Tongue (tissue), 2 donors: ENCODE measurements around the gene KCNQ1. TPM values are rescaled to one million over a fixed set of nuclear protein-coding genes. Genes with fewer than 3 reads are reported as not detected.

Experiments used
- DNase-seq: peaks from one replicate; pipeline ENCODE4 v3.0.0-alpha.2; 2015
- total RNA-seq: library from RNA; depleted of rRNA; stranded (reverse); fragments of >200 nt; gene quantifications from one replicate; pipeline ENCODE4 v1.2.3, GENCODE V29; 2014

Gene KCNQ1
- total RNA-seq, 1 donor from 2014 or later = 2.6 TPM

DNA sequence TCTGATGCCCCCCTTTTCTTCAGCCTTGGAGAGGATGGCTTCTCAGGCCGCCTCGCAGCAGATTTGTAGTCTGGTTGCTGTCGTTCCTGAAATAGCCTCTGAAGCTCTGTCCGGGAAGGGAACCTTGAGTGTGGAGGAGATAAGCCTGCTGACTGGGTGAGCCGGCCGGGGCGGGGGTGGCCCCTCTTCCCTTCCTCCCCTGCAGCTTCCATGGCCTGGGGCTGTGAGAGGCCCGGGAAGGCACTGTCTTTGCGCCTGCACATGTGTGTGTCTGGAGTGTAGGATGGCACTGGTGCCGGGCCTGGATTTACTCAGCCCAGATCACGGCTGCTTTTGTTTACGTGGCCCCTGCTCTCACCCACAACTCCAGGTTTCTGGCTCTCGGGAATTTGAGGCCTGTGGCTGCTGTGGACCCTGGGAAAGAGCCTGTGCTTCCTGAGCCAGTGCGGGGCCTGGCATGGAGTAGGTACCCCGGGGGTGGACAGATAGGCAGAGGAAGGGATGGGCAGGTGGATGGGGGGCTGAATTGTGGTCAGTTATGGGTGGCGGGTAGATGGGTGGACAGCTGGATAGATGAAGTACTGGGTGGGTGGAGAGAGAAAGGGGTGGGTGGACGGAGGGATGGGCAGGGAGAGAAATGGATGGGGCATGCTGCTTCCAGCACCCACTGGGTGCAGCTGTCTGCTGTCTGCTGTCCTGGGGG lies 16.6 kb downstream of the KCNQ1 start:
- no peak for DNase-seq

DNA sequence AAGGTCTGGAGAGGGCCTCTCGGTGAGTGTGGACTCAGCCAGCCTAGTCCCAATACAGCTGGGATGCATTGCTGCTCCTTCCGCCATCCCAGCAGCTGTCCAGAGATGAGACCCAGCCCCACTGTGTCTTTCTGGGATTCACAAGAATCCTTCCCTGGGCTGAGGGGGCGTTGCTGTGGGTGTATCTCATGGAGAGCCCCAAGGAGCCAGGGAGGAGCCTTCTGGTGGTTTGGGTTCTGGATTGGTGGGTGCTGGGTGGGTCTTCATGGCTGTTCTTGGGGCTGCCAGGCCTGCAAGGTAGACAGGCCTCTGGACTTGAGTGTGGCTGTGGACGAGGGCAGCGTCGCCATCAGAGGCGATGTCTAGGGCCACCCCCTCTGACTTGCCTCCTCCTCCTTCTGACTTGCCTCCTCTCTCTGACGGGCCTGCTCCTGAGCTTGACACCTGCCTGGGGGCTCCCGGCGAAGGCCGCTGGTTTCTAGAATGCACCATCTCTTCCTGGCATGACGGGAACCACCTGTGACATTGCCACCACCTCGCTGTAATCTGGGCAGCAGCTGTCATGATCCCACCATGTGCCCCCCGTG lies 17.2 kb downstream of the KCNQ1 start:
- DNase-seq = no peak

DNA sequence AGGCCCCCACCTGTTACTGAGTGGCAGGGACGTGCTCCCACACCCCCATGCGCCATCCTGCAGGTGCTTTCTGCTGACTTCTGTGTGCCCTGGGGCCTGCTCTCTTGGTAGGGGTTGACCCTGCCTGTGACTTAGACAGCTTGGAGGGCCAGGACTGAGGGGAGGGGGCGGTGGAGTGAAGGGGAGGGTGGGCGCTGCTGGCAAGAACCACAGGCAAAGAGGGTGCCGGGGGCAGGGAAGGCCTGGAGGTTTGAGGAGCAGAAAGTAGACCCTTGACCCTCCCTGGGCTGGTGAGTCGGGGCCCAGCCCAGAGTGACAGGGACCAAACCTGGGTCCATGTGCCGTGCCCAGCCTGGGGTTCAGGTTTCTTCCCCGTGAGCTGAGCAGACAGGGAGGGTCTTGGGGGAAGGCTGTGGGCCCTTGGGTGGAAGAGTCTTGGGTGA lies 17.8 kb downstream of the KCNQ1 start:
- DNase-seq = no peak

GRCh38 chr11:2462986-2463765 lies 18.4 kb downstream of the KCNQ1 start:
- DNase-seq = no peak

- DNase-seq = no peak
Observed at GRCh38 chr11:2463766-2464277, 19.0 kb downstream of the KCNQ1 start.

- DNase-seq = no peak
Observed at GRCh38 chr11:2464451-2465165, 19.8 kb downstream of the KCNQ1 start.

DNA sequence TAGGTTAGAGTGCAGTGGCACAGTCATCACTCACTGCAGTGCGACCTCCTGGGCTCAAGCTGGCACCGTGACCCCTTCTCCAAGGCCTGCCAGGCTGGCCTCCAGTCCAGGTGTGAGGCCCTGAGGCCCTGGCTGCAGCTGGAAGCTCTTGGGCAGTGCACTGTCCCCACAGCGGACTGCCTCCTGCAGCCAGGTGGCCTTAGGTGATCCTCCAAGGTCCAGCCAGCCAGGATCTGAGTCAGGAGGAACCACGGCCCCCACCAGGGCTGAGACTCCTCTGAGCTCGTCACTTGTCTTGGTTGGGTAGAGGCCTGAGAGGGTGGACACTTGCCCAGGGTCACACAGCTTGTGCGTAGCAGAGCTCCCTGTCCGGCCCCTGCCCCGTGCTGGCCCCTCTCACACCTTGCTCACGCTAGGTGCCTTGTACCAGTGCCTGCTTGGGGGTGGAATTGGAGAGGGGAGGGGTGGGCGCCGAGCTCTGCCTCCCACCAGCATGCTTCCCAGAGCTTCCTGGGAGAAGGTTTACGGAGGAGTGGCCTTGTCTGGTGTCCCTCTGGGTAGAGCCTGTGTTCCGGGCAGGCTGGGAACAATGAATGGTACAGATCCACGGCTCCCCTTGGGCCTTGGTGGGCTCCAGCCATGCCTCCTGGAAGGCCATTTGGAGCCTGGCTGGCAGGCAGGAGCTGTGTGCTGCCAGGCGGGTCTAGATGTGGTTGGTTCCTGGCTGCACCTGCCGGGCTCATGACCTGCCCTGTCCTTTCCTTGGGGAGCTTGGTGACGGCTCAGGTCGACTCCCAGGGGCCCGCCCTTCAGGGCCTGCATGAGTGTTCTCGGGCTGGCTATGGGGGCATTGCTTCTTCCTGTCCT lies 20.6 kb downstream of the KCNQ1 start:
- no peak for DNase-seq

GRCh38 chr11:2466069-2466801 lies 21.4 kb downstream of the KCNQ1 start:
- no peak for DNase-seq

DNA sequence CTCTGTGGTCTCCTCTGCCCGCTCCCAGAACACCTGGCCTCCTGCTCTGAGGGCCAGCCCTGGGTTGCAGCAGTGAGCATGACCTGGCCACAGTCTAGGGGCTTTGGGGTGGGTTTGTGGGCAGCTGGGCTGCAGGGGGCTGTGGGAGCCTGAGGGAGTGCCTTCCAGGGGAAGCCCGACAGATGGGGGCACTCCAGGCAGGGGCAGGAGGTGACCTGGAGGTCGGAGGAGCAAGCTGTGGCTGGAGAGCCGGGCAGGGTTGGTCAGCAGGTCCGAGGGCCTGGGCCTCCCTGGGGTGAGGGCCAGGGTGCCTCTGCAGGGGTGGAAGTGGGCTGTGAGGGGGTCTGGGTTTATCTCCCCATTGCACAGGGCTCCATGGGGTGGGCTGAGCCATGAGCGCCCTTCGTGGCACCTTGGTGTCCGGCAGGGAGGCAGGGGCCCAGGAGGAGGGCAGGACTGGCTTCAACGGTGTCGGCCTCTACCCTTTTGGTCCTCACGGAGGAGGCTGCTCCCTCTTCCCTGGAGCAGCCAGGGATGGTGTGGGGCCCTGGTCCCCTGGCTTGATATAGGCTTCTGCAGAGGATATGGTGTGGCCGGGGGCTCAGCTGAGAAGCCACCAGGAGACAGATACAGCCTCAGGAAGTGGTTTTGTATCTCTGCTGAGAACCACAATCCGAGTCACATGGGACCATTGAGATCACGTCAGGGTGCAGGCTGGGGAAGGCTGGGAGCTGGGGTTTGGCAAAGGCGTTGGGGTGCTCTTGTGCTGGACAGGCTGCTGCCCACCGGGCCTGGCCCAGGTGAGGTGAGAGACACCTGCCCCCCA lies 22.3 kb downstream of the KCNQ1 start:
- DNase-seq = no peak

GRCh38 chr11:2467695-2468055 lies 22.9 kb downstream of the KCNQ1 start:
- DNase-seq = no peak

DNA sequence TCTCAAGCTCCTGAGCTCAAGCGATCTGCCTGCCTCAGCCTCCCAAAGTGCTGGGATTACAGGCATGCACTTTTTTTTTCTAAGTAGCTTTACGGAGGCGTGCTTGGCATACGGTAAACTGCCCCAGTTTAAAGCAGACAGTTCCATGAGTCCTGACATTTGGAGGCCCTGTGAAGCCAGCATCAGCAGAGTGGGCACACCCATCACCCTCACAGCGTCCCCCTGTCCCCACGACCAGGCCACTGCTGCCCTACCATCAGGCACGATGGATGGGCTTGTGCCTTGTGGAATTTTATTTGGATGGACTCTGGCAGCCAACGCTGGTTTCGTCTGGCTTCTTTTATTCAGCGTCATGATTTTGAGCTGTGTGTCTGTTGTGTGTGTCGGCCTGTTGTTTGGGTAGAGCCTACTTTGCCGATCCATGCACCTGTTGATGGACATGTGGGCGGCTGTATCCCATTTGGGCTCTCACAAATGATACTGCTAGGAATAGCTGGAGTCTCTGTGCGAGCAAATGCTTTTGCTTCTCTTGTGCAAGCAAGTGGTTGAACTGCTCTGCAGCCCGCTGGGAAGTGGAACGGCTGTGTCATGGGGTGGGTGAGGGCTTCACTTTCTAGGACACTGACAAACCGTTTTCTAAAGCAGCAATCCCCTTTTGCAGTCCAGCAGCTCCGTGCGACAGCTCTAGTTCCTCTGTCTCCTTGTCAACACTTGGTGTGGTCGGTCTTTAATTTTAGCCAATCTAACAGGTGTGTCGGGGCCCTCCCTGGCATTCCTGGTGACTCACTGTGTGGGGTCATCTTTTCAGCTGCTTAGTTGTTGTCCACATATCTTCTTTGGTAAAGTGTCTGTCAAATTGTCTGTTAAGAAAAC lies 23.8 kb downstream of the KCNQ1 start:
- no peak for DNase-seq

DNA sequence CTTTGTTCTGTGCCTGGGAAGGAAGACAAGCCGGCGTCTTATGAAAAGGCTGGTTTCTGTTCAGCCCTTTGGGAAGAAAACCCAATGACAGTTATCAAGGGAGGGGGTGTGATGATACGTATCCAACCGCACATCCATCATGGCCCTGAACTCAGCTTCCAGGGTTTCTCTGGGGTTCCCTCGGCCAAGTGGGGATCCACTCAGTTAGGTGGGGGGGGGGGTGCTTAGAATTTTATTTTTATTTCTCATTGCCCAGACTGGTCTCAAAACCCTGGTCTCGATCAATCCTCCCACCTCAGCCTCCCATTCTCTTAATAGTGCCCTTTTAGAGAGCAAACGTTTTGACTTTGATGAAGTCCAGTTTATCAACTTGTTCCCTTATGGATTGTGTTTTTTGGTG lies 25.7 kb downstream of the KCNQ1 start:
- no peak for DNase-seq

DNA sequence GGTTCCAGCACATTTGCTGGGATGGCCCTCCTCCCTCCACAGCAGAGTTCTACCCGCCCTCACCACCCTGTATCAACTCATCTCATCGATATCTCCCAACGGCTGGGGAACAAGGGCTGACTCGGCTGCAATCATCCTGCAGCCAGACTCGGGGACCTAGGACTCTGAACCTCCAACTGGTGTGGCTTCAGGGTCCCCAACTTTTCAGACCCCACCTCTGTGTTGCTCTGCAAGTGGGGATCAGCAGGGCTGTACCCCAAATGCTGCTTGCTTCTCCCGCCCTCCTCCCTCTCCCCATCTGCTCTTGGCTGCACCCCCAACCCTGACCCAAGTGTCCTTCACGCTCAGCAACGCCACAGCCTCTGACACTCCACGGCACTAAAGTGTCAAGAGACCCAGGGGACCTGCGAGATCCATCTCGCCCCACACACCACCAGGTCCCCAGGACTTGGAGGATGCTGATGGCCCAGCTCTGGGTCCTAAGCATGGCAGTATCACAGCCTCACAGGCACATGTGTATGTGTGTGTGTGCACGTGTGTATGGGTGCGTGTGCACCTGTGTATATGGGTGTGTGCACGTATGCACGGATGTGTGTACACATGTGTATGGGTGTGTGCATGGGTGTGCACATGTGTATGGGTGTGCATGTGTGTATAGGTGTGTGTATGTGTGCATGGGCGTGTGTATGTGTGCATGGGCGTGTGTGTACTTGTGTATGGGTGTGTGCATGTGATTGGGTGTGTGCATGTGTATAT lies 26.4 kb downstream of the KCNQ1 start:
- DNase-seq = no peak

- no peak for DNase-seq
Observed at GRCh38 chr11:2471804-2472096, 26.9 kb downstream of the KCNQ1 start.

DNA sequence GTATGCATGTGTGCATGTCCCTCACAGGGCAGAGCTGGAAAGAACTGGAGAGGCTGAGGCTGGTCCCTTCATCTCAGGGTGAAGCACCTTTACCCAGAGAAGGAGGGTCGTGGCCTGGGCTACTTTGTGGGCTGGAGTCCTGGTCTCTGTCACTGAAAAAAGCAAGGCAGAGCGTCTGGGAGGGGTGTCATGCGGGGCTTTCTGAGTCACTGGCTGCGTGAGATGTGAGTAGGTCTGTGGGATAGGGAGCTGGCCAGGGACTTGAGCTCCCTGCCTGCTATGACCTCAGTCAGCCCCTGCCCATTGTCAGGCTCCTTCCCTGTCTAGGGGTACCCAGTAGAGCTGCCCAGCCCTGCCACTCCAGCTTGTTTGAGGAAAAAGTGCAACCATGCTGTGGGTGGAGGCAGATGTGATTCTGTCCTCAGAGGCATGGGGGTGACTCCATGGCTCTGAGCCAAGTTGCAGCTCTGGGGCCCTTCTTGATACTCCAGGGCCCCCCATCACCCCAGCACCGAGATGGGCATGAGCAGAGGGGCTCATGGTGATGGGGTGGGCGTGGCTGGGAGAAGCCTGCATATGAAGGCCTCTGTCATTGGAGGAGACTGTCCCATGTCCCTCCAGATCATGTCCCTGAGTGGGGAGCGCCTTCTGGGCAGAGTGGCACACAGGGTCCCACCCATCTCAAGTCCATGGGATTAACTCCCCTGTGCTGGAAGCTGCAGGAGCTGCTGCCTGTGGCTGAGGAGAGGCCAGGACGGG lies 27.8 kb downstream of the KCNQ1 start:
- DNase-seq = no peak

GRCh38 chr11:2473361-2474058 lies 28.7 kb downstream of the KCNQ1 start:
- no peak for DNase-seq
